KMS-11 (cell line): ENCODE results near the gene ZNF136.

Experiments used
- H2AFZ ChIP-seq: fragments of 200-600 bp; sonication (generic); 2 replicates; pipeline ENCODE4 v1.6.1; 2016; ENCODE audit warnings: antibody characterized with exemption, mixed run types, low read depth
- H3K27ac ChIP-seq: fragments of 200-600 bp; sonication (generic); 2 replicates; pipeline ENCODE4 v1.6.1; 2016; ENCODE audit warnings: mild to moderate bottlenecking, mixed run types
- H3K27me3 ChIP-seq: fragments of 200-600 bp; sonication (generic); 2 replicates; pipeline ENCODE4 v1.6.1; 2017; ENCODE audit warnings: mild to moderate bottlenecking, low read depth, mixed run types, moderate library complexity; ENCODE audit not compliant: insufficient read depth
- H3K36me3 ChIP-seq: fragments of 200-600 bp; sonication (generic); 2 replicates; pipeline ENCODE4 v1.6.1; 2017; ENCODE audit warnings: mild to moderate bottlenecking, mixed run types; ENCODE audit not compliant: insufficient read depth
- H3K4me1 ChIP-seq: fragments of 200-600 bp; sonication (generic); 2 replicates; pipeline ENCODE4 v1.6.1; 2016; ENCODE audit warnings: mild to moderate bottlenecking, low read depth, mixed run types; ENCODE audit not compliant: poor library complexity, severe bottlenecking
- H3K4me2 ChIP-seq: fragments of 200-600 bp; sonication (generic); 2 replicates; pipeline ENCODE4 v1.7.0; 2016; ENCODE audit warnings: mild to moderate bottlenecking, mixed run types
- H3K4me3 ChIP-seq: fragments of 200-600 bp; sonication (generic); IDR thresholded peaks from 2 replicates; pipeline ENCODE4 v1.6.1; 2017; ENCODE audit warnings: low read depth, low read length, mixed read lengths; ENCODE audit not compliant: insufficient read depth
- H3K79me2 ChIP-seq: fragments of 200-600 bp; sonication (generic); 2 replicates; pipeline ENCODE4 v1.6.1; 2016; ENCODE audit warnings: low read depth, mixed run types; ENCODE audit not compliant: insufficient read depth
- H3K9ac ChIP-seq: fragments of 200-600 bp; sonication (generic); 2 replicates; pipeline ENCODE4 v1.6.1; 2016; ENCODE audit warnings: mild to moderate bottlenecking, mixed run types
- H4K20me1 ChIP-seq: fragments of 200-600 bp; sonication (generic); 2 replicates; pipeline ENCODE4 v1.6.1; 2016; ENCODE audit warnings: mild to moderate bottlenecking, mixed run types; ENCODE audit not compliant: insufficient read depth
- TF ChIP-seq, protein P1 (sequence below): fragments of 200-600 bp; sonication (generic); conservative IDR thresholded peaks from 2 replicates; pipeline ENCODE4 v1.6.1; 2017; ENCODE audit warnings: low read depth, mild to moderate bottlenecking, antibody characterized with exemption, low read length, moderate library complexity, mixed read lengths

Gene ZNF136

DNA sequence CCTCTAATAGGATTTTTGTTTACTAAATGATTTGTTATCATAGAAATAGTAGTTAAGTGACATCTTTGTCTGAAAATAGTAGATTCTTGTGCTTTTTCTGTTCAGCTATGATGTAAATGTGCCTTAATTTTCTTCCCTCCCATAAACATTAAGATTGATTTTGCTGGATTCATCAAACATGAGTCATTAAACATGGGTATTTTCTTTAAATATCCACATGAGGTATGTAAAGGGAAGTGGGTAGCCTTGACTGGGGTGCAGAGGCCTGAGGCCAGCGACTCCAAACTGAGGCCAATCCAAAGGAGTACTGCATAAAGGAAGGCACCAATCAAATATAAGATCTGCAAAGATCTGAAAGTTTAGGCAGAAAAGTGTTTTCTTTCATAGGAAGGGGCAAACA is 3.7 kb downstream of the ZNF136 start:
- no peak overlapping the region for H3K9ac ChIP-seq

DNA sequence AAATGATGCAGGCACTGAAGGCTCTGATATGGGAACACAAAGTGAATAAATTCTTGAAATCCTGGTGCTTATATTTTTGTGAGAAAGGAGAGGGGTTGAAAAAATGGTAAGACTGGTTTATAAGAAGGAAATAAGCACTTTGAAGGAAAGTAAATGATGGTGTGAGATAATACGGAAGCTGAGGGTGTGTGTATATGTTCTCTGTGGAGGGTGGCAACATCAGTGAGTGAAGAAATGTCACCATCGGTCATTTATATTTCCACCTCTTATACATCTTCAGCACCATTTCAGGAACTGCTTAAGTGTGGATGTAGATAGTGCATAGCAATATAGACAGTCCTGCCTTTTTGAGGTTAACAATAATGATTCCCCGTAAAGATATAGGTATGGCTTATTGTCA is 17.5 kb downstream of the ZNF136 start:
- H3K79me2 ChIP-seq = no peaks in the 10 kb centered on the region
- H3K27me3 ChIP-seq = no peaks in the 10 kb centered on the region

More for the DNA sequence above, 3.7 kb downstream of the ZNF136 start:
- H3K79me2 ChIP-seq = peaks cover 40% of the 10 kb centered on the region
- H3K4me3 ChIP-seq = no peak overlapping the region
- no peak overlapping the region for H2AFZ ChIP-seq
- no peaks in the 10 kb centered on the region for H3K27me3 ChIP-seq
- TF ChIP-seq, protein P1, sequence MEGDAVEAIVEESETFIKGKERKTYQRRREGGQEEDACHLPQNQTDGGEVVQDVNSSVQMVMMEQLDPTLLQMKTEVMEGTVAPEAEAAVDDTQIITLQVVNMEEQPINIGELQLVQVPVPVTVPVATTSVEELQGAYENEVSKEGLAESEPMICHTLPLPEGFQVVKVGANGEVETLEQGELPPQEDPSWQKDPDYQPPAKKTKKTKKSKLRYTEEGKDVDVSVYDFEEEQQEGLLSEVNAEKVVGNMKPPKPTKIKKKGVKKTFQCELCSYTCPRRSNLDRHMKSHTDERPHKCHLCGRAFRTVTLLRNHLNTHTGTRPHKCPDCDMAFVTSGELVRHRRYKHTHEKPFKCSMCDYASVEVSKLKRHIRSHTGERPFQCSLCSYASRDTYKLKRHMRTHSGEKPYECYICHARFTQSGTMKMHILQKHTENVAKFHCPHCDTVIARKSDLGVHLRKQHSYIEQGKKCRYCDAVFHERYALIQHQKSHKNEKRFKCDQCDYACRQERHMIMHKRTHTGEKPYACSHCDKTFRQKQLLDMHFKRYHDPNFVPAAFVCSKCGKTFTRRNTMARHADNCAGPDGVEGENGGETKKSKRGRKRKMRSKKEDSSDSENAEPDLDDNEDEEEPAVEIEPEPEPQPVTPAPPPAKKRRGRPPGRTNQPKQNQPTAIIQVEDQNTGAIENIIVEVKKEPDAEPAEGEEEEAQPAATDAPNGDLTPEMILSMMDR = no peak
- H4K20me1 ChIP-seq = no peaks in the 10 kb centered on the region
- H3K36me3 ChIP-seq = no peaks in the 10 kb centered on the region
- no peak overlapping the region for H3K4me2 ChIP-seq
- no peak overlapping the region for H3K27ac ChIP-seq
- peaks cover 6% of the 10 kb centered on the region for H3K4me1 ChIP-seq

DNA sequence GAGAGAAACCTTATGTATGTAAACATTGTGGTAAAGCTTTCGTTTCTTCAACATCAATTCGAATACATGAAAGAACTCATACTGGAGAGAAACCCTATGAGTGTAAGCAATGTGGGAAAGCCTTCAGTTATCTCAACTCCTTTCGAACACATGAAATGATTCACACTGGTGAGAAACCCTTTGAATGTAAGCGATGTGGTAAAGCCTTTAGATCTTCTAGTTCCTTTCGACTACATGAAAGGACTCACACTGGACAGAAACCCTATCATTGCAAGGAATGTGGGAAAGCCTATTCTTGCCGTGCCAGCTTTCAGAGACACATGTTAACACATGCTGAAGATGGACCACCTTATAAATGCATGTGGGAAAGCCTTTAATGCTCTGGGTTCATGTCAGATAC is 24.7 kb downstream of the ZNF136 start:
- no peaks in the 10 kb centered on the region for H3K4me1 ChIP-seq
- no peak overlapping the region for H3K27ac ChIP-seq
- no peak overlapping the region for H3K4me3 ChIP-seq
- H3K4me2 ChIP-seq = no peak overlapping the region
- no peaks in the 10 kb centered on the region; the same call in 1 of the 2 replicates for H4K20me1 ChIP-seq
- H2AFZ ChIP-seq = no peak overlapping the region
- no peaks in the 10 kb centered on the region for H3K79me2 ChIP-seq
- H3K9ac ChIP-seq = no peak overlapping the region
- TF ChIP-seq, protein P1 = no peak
- H3K27me3 ChIP-seq = no peaks in the 10 kb centered on the region
- peaks cover 18% of the 10 kb centered on the region; the same call in 1 of the 2 replicates for H3K36me3 ChIP-seq

More for the DNA sequence above, 17.5 kb downstream of the ZNF136 start:
- H3K4me2 ChIP-seq = no peak overlapping the region
- H3K4me3 ChIP-seq = no peak overlapping the region
- H3K4me1 ChIP-seq = no peaks in the 10 kb centered on the region
- no peak overlapping the region for H3K27ac ChIP-seq
- H4K20me1 ChIP-seq = no peaks in the 10 kb centered on the region
- H3K36me3 ChIP-seq = peaks cover 1% of the 10 kb centered on the region; the same call in 1 of the 2 replicates
- H2AFZ ChIP-seq = no peak overlapping the region
- TF ChIP-seq, protein P1 = no peak
- no peak overlapping the region for H3K9ac ChIP-seq

DNA sequence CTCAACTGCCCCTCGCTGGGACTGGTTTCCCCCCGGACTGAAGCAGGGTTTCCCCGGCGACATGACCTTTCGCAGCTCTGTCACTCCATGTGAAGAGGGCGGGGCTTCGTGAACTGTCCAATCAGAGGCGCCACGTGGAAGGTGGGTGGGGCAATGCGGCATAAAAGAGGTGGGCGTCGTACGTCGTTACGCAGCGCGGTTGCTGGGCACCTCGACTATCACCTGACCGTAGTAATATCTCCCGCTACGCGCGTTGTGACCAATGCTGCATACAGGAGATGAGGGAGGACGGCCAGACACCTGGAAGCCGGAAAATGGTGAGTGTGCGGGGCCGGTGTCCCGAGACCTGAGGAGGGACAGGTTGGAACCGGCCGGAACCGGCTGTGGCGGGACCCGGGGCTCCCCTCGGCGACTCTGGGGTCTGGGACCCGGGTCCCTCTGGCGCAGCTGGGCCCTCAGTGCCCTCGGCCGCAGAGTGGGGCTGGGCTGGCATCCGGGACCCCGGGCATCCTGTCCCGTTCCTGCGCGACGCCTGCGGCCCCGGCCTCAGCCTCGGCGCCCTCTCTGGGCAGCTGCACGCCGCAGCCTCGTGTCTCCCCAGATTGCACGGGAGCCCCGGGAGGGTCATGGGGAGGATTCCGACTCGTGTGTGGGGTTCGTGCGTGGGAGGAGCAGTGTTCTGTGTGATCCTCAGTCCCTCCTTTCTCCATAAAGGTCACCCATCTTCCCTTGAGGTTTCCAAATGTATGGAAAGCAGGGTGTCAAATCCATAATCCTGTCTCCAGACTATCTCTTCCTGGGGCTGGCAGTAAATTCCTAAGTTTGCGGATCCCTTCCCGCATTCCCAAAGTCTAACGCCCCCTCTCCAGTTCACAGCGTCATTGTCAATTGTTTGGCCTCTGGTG is 32.2 kb downstream of the ZNF136 start:
- Histone ChIP-seq H3K27me3 (no peaks in the 10 kb centered on the region), H3K4me3 (no peak overlapping the region), H3K36me3 (no peaks in the 10 kb centered on the region), H3K4me1 (peaks cover 3% of the 10 kb centered on the region), H3K4me2 (no peak overlapping the region), H3K9ac (no peak overlapping the region), H2AFZ (no peak overlapping the region), H3K79me2 (no peaks in the 10 kb centered on the region), H4K20me1 (no peaks in the 10 kb centered on the region; the same call in 1 of the 2 replicates), H3K27ac (no peak overlapping the region)
- TF ChIP-seq, protein P1 = no peak
